GM10266 (cell line): ENCODE data around the gene DRC3.

Experiments
- DNase-seq: peaks from one replicate; pipeline ENCODE4 v3.0.0; 2012; ENCODE audit errors: extremely low spot score
- TF ChIP-seq, protein P1 (sequence below): IDR thresholded peaks from 2 replicates; pipeline ENCODE4 v1.5.1; 2012; ENCODE audit warnings: mild to moderate bottlenecking, low read depth; ENCODE audit not compliant: control insufficient read depth, insufficient read depth; ENCODE audit errors: missing control alignments

The DRC3 gene, protein sequence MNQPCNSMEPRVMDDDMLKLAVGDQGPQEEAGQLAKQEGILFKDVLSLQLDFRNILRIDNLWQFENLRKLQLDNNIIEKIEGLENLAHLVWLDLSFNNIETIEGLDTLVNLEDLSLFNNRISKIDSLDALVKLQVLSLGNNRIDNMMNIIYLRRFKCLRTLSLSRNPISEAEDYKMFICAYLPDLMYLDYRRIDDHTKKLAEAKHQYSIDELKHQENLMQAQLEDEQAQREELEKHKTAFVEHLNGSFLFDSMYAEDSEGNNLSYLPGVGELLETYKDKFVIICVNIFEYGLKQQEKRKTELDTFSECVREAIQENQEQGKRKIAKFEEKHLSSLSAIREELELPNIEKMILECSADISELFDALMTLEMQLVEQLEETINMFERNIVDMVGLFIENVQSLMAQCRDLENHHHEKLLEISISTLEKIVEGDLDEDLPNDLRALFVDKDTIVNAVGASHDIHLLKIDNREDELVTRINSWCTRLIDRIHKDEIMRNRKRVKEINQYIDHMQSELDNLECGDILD

DNA sequence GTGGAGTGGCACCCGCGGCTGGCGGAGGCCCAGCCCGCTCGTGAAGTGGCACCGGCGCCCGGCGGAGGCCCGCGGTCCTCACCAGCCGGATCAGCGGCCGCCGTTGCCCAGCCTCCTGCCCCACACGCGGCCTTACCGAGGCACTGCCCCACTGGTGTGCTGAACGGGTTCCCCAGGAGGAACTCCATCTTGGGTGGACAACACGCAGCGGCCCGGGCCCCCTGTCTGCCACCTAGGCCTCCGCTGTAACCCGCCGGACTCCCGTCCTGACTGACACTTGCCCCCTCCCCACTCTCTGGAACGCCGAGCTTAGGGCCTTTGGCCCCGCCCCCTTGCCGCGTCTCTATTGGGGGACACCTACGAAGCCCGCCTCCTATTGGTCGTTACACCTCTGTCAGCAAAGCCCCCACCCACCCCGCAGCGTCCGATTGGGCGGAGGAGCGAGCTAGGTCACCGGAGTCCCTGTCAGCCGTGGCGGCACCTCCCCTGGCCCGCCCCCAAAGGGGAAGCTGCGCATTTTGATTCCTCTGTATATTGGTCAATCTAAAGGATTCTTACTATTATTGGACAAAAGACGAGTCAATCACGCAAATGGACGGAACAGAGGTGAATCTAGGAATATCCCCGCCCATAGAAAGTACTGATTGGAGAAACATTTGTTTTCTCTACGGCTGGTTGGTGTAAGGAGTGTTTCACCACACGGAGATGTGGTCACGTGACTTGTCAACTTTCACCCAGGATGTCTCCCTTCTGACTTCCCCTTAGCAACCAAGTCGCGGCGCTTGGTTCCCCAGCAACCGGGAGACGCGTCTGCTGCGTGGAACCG is at the start of gene DRC3, which contains the start of gene TOM1L2:
DRC3 (plus strand) TSS at position 737 of the 826 bp plus-strand sequence. CDS start 4,737 bp downstream, outside the sequence.
TOM1L2 (minus strand) TSS at position 275 of the 826 bp plus-strand sequence; CDS start at position 188, 87 bp downstream.
- TF ChIP-seq, protein P1, sequence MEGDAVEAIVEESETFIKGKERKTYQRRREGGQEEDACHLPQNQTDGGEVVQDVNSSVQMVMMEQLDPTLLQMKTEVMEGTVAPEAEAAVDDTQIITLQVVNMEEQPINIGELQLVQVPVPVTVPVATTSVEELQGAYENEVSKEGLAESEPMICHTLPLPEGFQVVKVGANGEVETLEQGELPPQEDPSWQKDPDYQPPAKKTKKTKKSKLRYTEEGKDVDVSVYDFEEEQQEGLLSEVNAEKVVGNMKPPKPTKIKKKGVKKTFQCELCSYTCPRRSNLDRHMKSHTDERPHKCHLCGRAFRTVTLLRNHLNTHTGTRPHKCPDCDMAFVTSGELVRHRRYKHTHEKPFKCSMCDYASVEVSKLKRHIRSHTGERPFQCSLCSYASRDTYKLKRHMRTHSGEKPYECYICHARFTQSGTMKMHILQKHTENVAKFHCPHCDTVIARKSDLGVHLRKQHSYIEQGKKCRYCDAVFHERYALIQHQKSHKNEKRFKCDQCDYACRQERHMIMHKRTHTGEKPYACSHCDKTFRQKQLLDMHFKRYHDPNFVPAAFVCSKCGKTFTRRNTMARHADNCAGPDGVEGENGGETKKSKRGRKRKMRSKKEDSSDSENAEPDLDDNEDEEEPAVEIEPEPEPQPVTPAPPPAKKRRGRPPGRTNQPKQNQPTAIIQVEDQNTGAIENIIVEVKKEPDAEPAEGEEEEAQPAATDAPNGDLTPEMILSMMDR, result no peak
- peak; percentile 99 for DNase-seq

DNA sequence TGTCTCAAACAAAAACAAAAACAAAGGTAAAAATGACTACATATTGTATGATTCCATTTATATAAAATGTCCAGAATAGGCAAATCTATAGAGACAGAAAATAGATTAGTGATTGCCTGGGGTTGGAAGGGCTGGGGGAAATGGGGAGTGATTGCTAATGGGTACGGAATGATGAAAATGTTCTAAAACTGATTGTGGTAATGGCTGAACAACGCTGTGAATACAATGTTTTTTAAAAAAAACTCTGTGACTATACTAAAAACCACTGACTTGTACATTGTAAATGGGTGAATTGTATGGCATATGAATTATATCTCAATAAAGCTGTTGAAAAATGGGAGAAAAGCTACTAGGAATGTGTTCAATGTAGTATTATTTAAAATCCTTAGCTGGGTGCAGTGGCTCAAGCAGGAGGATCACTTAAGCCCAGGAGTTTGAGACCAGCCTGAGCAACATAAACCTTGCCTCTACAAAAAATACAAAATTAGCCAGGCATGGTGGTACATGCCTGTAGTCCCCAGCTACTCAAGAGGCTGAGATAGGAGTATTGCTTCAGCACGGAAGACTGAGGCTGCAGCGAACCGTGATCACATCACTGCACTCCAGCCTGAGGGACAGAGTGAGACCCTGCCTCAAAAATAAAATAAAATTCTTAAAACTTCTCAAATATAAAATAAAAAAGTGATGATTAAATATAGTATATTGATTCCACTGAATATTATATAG is 48.4 kb upstream of the DRC3 start:
- TF ChIP-seq, protein P1, result no peak
- DNase-seq, result no peak

DNA sequence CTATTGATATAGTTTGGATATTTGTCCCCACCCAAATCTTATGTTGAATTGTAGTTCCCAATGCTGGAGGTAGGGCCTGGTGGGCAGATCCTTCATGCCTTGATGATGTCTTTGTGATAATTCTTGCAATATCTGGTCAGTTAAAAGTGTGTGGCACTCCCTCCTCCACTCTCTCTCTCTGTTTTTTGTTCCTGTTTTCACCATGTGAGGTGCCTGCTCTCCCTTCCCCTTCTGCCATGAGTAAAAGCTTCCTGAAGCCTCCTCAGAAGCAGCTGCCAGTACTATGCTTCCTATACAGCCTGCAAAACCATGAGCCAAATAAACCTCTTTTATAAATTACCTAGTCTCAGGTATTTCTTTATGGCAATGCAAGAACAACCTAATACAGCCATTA is 47.8 kb upstream of the DRC3 start:
- no peak for DNase-seq
- TF ChIP-seq, protein P1, result no peak

DNA sequence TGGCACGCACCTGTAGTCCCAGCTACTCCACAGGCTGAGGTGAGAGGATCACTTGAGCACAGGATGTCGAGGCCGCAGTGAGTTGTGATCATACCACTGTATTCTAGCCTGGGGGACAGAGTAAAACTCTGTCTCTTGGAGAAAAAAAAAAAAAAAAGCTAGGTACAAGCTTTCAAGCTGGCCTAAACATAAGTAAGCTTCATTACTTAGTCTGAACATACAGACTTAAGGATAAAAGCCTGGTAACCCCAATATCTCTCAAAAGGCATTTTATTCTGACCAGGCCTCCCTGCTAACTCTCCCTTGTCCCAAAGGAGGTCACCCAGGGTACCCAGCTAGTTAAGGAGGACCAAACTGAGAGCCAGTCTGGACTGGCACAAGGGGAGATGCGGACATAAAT is 46.6 kb upstream of the DRC3 start:
- DNase-seq, result no peak
- TF ChIP-seq, protein P1, result no peak

DNA sequence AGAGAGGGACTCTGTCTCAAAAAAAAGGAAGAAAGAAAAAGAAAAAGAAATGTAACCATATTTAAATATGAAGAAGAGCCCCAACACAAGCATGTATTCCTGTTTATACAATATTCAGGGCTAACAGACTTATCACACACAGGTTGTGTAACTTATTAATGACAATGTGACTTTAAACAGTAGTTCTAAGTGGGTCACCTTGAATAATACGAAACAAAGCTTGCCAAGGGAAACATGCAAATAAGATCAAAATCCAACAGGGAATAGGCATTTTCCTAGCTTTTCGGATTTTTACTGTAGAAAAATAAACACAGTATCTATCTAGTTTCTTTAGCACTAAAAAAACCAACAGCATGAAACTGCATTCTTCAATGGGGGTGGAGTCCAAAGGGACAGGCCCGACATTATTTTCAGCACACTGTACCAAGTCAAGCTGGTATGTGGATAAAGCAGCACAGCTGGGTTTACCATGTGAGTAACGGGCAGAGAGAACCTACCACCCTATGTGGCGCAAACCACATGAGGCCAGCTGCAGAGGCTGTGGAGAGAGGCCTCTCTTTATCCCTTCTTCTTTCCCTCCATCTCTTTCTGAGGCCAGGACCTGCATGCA is 45.7 kb upstream of the DRC3 start:
- TF ChIP-seq, protein P1, result no peak
- no peak for DNase-seq

DNA sequence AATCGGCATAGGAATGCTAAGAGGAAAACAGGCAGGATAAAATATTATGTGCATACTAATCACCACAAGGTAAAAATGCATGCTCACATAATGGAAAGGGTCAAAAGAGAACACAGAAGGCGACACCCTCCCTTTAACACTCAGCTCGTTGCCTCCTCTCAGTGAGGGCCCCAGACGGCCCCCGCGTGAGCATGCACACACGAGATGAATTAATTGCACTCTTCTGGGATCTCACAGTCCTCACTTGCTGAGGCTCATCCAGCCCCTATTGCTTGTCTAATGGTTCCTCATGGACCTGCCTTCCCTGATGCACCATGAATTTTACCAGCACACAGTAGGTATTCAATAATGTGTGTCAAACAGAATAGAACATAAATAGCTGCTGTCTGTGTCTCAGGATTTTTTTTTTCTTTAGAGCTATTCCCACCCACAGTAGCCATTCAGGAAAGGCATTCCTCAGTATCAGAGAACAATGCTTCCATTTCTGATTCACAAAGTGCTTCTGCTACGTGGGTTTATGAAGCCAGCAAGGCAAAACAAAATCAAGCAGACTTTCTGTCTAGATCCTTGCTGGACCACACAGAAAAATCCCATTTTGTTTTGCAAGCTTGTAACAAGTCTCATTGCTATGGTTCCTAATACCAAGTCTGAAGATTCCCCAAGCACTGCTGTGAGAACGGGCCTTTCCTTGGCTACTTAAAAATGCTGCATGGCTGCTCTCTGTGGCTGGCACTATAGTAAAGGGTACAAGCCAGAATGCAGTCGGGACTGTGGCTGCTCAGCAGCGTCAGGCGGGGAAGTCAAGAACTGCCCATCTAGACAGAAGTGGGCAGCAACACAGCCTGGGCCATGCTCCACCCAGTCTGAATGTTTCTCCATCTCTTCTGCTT is 44.0 kb upstream of the DRC3 start:
- TF ChIP-seq, protein P1, result no peak
- DNase-seq, result no peak
